GM12891 (cell line): ENCODE measurements around the gene FAM174C.

Source experiments
- PAX5 ChIP-seq: IDR thresholded peaks from 2 replicates; pipeline ENCODE4 v1.6.1; 2011; ENCODE audit warnings: low read length, moderate library complexity, mild to moderate bottlenecking; ENCODE audit not compliant: insufficient read depth, severe bottlenecking
- POLR2AphosphoS5 ChIP-seq: IDR thresholded peaks from 2 replicates; pipeline ENCODE4 v1.6.1; 2011; ENCODE audit warnings: low read depth, low read length, control low read depth
- TAF1 ChIP-seq: IDR thresholded peaks from 2 replicates; pipeline ENCODE4 v1.6.1; 2011; ENCODE audit warnings: low read depth, low read length, control low read depth

- TF ChIP-seq POLR2AphosphoS5 (0 out of 2 replicates have a peak, but pooled peaks have one; percentile 31), TAF1 (no peak), PAX5 (no peak)
These were observed 4.3 kb upstream of the FAM174C start for GRCh38 chr19:1270854-1271527.
